ENCODE data around the gene PACS1. TPM values are rescaled to one million over a fixed set of nuclear protein-coding genes. Genes with fewer than 3 reads are reported as not detected.

PACS1 gene
- polyA plus RNA-seq, 1 donor (not counting 4 experiments of a cell fraction or from before 2014, with no cell fraction given), result 14.9 TPM

DNA sequence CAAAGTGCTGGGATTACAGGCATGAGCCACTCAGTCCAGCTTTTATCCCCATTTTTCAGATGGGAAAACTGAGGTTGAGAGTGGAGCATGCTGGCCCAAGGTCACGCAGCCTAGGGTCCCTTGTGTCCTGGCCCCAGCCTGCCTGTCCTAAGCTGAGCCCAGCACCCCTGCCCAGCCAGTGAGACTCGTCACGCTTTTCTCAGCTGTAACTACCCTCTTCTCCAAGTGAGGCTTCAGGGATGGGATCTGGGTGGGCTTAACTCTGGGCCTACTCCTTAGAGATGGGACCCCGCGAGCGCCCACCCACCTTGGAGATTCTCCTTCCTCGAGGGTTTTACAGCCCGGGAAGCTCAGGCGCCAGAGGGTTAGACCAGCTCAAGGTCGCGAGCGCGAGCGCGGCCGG, 221.2 kb downstream of the PACS1 start:
- no peaks in the 10 kb centered on the region for H4K20me1 ChIP-seq (ENCODE audit: control insufficient read depth, extremely low read depth, insufficient read depth, low read length)
- H3K9me3 ChIP-seq (ENCODE audit: control insufficient read depth, low read depth, low read length), result no peaks in the 10 kb centered on the region
- no peak for DNase-seq (ENCODE audit: low read depth, low spot score)
- H3K4me1 ChIP-seq (ENCODE audit: control insufficient read depth, extremely low read depth, insufficient read depth, low read length), result peaks cover 16% of the 10 kb centered on the region
- H3K79me2 ChIP-seq (ENCODE audit: control insufficient read depth, insufficient read depth, low read length), result peaks cover 20% of the 10 kb centered on the region
- peak; percentile 56 for TF ChIP-seq EZH2 (IDR thresholded peaks at IDR 0.05; ENCODE audit: low read length)
- TF ChIP-seq, protein P1, sequence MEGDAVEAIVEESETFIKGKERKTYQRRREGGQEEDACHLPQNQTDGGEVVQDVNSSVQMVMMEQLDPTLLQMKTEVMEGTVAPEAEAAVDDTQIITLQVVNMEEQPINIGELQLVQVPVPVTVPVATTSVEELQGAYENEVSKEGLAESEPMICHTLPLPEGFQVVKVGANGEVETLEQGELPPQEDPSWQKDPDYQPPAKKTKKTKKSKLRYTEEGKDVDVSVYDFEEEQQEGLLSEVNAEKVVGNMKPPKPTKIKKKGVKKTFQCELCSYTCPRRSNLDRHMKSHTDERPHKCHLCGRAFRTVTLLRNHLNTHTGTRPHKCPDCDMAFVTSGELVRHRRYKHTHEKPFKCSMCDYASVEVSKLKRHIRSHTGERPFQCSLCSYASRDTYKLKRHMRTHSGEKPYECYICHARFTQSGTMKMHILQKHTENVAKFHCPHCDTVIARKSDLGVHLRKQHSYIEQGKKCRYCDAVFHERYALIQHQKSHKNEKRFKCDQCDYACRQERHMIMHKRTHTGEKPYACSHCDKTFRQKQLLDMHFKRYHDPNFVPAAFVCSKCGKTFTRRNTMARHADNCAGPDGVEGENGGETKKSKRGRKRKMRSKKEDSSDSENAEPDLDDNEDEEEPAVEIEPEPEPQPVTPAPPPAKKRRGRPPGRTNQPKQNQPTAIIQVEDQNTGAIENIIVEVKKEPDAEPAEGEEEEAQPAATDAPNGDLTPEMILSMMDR (optimal IDR thresholded peaks at IDR 0.05 in 1 of 3, IDR thresholded peaks at IDR 0.05 in 1 of 3, conservative IDR thresholded peaks at IDR 0.05 in 1 of 3; ENCODE audit: extremely low read depth in 1 of 3, insufficient read depth in 2 of 3, low read length in 3 of 3), result no peak
- no peak overlapping the region for H3K27ac ChIP-seq (ENCODE audit: control insufficient read depth, insufficient read depth, low read length)
- H2AFZ ChIP-seq (ENCODE audit: control insufficient read depth, low read length), result no peak overlapping the region
- no peak overlapping the region for H3K4me3 ChIP-seq (ENCODE audit: control insufficient read depth in 2 of 3, extremely low read depth in 1 of 3, insufficient read depth in 2 of 3, low read depth in 1 of 3, low read length in 3 of 3)
- H3K9ac ChIP-seq (ENCODE audit: control insufficient read depth, extremely low read depth, insufficient read depth, low read length), result no peak overlapping the region
- peaks cover 29% of the 10 kb centered on the region for H3K27me3 ChIP-seq (ENCODE audit: control insufficient read depth, extremely low read depth, insufficient read depth, low read length)
- H3K4me2 ChIP-seq (ENCODE audit: control insufficient read depth, extremely low read depth, insufficient read depth, low read depth, low read length), result peak overlapping the region; percentile 48
- peaks cover 4% of the 10 kb centered on the region in 2 experiments for H3K36me3 ChIP-seq (ENCODE audit: control insufficient read depth in 2 of 2, extremely low read depth in 1 of 2, insufficient read depth in 2 of 2, low read length in 2 of 2)
- no peak for FAIRE-seq
- no peaks in the 10 kb centered on the region for H3K9me1 ChIP-seq (ENCODE audit: control insufficient read depth, extremely low read depth, insufficient read depth, low read length)
- dilution Hi-C loops (cut with MboI; ENCODE audit: extremely low pct_ligation_motif_present, low sequenced_read_pairs), result no loop called here

GRCh38 chr11:66291706-66292542, 221.9 kb downstream of the PACS1 start, which contains the start of gene TMEM151A:
TMEM151A (plus strand) TSS chr11:66291894; CDS start chr11:66292014, 120 bp downstream.
- DNase-seq (ENCODE audit: low read depth, low spot score) (no peak), FAIRE-seq (no peak)
- TF ChIP-seq EZH2 (IDR thresholded peaks at IDR 0.05; ENCODE audit: low read length), result peak; percentile 17
- TF ChIP-seq, protein P1 (optimal IDR thresholded peaks at IDR 0.05 in 1 of 3, IDR thresholded peaks at IDR 0.05 in 1 of 3, conservative IDR thresholded peaks at IDR 0.05 in 1 of 3; ENCODE audit: extremely low read depth in 1 of 3, insufficient read depth in 2 of 3, low read length in 3 of 3), result no peak
- H2AFZ ChIP-seq (ENCODE audit: control insufficient read depth, low read length), result peak within 1 kb of the TSS; percentile 22
- no peaks in the 10 kb centered on the region for H3K9me3 ChIP-seq (ENCODE audit: control insufficient read depth, low read depth, low read length)
- no peak within 1 kb of the TSS for H3K27ac ChIP-seq (ENCODE audit: control insufficient read depth, insufficient read depth, low read length)
- H4K20me1 ChIP-seq (ENCODE audit: control insufficient read depth, extremely low read depth, insufficient read depth, low read length), result no peaks in the 10 kb centered on the region
- dilution Hi-C loops (cut with MboI; ENCODE audit: extremely low pct_ligation_motif_present, low sequenced_read_pairs), result no loop called here
- H3K4me1 ChIP-seq (ENCODE audit: control insufficient read depth, extremely low read depth, insufficient read depth, low read length), result peaks cover 16% of the 10 kb centered on the region
- peaks cover 1 to 4% of the 10 kb centered on the region in 2 experiments for H3K36me3 ChIP-seq (ENCODE audit: control insufficient read depth in 2 of 2, extremely low read depth in 1 of 2, insufficient read depth in 2 of 2, low read length in 2 of 2)
- H3K4me2 ChIP-seq (ENCODE audit: control insufficient read depth, extremely low read depth, insufficient read depth, low read depth, low read length), result peak within 1 kb of the TSS; percentile 60
- no peaks in the 10 kb centered on the region for H3K9me1 ChIP-seq (ENCODE audit: control insufficient read depth, extremely low read depth, insufficient read depth, low read length)
- peaks cover 18% of the 10 kb centered on the region for H3K79me2 ChIP-seq (ENCODE audit: control insufficient read depth, insufficient read depth, low read length)
- H3K27me3 ChIP-seq (ENCODE audit: control insufficient read depth, extremely low read depth, insufficient read depth, low read length), result peaks cover 29% of the 10 kb centered on the region
- peak within 1 kb of the TSS; percentile 25 to 44 (median 43) for H3K4me3 ChIP-seq (ENCODE audit: control insufficient read depth in 2 of 3, extremely low read depth in 1 of 3, insufficient read depth in 2 of 3, low read depth in 1 of 3, low read length in 3 of 3)
- no peak within 1 kb of the TSS for H3K9ac ChIP-seq (ENCODE audit: control insufficient read depth, extremely low read depth, insufficient read depth, low read length)
